DOHH2 (cell line): ENCODE data around the gene ENDOU.

Source experiments
- CTCF ChIP-seq: fragments of 200-600 bp; sonication (generic); IDR thresholded peaks from one replicate; pipeline ENCODE4 v1.5.1; 2014; ENCODE audit warnings: antibody characterized with exemption, mild to moderate bottlenecking, low read depth, low read length; ENCODE audit not compliant: poor library complexity, severe bottlenecking
- EZH2phosphoT487 ChIP-seq: fragments of 200-600 bp; sonication (generic); IDR thresholded peaks from 2 replicates; pipeline ENCODE4 v1.6.1; 2017; ENCODE audit warnings: borderline replicate concordance, mild to moderate bottlenecking, antibody characterized with exemption, low read length, moderate library complexity, mixed read lengths

DNA sequence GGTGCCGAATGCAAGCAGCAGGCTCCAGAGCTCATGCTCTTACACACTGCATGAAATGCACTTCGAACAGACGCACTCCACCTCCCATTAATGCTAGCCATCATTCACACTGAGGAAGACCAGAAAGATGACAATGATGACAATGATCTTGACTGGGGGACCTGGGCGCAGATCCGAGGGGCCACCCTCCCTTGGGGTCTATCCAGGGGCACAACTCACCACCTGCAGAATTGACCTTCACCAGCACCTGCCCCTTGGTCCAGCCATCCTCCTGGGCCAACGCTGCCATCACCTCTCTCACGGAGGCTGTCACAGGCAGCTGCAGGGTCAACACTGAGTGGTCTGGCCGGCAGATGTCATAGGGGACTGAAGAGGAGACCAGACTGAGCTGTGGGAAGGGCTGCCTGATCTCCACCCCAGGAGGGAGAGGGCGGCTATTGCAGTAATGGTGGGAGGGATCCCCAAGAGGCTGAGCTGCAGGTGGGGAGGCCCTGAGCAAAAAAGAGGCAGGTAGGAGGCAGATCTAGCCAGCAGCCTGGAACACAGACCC, 18.1 kb upstream of the ENDOU start:
- TF ChIP-seq CTCF (no peak), EZH2phosphoT487 (no peak)
